ENCODE results near the gene CNTN4.
A peak's percentile ranks its signal among the peaks of the same experiment; 100 is the strongest.

DNA sequence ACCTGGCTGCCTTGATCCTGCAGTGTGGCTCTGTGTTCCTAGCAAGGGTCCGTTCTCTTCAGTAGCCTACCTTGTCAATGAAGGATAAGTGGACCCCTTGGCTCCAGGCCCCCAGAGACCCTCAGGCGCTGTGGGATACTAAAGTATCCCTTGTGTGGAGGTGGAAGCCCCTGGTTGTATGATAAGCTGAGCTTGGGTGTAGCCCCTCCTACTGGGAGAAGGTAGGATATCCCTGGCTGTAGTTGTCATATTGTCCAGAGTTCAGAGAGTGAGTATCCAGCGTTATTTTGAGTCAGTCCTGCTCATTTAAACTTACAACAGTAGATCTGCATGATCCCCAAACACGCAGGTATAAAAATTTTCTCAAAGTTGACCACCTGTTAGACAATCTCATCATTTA, 496.8 kb downstream of the CNTN4 start:
- peak in 2 of 3 experiments; percentile 52 to 60; a peak in 3 of 4 replicates for TF ChIP-seq CTCF (IDR thresholded peaks at IDR 0.05; ENCODE audit: control extremely low read depth in 1 of 3, insufficient read depth in 1 of 3, low read depth in 1 of 3, low read length in 3 of 3)
- no peak for TF ChIP-seq POU5F1 (IDR thresholded peaks at IDR 0.05; ENCODE audit: low read depth, low read length)
- TF ChIP-seq EZH2 (IDR thresholded peaks at IDR 0.05; ENCODE audit: low read depth, low read length, severe bottlenecking), result no peak
- no peak for TF ChIP-seq CBX5 (IDR thresholded peaks at IDR 0.05; ENCODE audit: low read depth, low read length)
- TF ChIP-seq RNF2 (IDR thresholded peaks at IDR 0.05; ENCODE audit: borderline replicate concordance, low read depth, low read length, missing control alignments, poor library complexity, severe bottlenecking), result no peak
- no peak for TF ChIP-seq JUND (IDR thresholded peaks at IDR 0.05; ENCODE audit: low read length)
